ENCODE results near the gene SCEL. TPM values are rescaled to one million over a fixed set of nuclear protein-coding genes. Genes with fewer than 3 reads are reported as not detected.

SCEL gene
- total RNA-seq, 1 experiment from 2014 or later, result 1.3 TPM

- no TSS peak for BruUV-seq (replicated peaks)
Measured at GRCh38 chr13:77511552-77511951, 24.0 kb upstream of the SCEL start.

DNA sequence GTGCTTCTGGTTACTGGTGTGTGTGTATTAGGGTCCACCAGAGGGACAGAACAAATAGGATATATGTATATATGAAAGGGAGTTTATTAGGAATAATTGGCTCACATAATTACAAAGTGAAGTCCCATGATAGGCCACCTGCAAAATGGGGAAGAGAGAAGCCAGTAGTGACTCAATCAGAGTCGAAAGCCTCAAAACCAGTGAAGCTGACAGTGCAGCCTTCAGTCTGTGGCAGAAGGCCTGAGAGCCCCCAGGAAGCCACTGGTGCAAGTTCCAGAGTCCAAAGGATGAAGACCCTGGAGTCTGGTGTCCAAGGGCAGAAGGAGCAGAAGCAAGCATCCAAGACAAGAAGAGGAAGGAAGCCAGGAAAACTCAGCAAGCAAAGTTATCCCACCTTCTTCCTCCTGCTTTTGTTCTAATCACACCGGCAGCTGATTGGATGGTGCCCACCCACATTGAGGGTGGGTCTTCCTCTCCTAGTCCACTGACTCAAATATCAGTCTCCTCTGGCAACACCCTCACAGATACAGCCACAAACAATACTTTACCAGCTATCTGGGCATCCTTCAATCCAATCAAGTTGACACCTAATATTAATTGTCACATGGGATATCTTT, 21.7 kb upstream of the SCEL start:
- CTCF ChIA-PET, result no interaction called here
- BruUV-seq (replicated peaks), result no TSS peak
- Mint-ChIP-seq H3K27ac (ENCODE audit: low read depth, unreplicated experiment) (no peak overlapping the region), H3K4me3 (ENCODE audit: unreplicated experiment) (no peak overlapping the region), H3K36me3 (ENCODE audit: insufficient read depth, unreplicated experiment) (no peaks in the 10 kb centered on the region), H3K4me1 (ENCODE audit: insufficient read depth, unreplicated experiment) (peaks cover 20% of the 10 kb centered on the region), H3K9me3 (ENCODE audit: unreplicated experiment) (no peaks in the 10 kb centered on the region), H3K27me3 (ENCODE audit: insufficient read depth, unreplicated experiment) (peaks cover 9% of the 10 kb centered on the region)
- no peak for DNase-seq (ENCODE audit: unreplicated experiment)
- intact Hi-C loops (cut with micrococcal nuclease), result no loop called here
- TF ChIP-seq, protein P1, sequence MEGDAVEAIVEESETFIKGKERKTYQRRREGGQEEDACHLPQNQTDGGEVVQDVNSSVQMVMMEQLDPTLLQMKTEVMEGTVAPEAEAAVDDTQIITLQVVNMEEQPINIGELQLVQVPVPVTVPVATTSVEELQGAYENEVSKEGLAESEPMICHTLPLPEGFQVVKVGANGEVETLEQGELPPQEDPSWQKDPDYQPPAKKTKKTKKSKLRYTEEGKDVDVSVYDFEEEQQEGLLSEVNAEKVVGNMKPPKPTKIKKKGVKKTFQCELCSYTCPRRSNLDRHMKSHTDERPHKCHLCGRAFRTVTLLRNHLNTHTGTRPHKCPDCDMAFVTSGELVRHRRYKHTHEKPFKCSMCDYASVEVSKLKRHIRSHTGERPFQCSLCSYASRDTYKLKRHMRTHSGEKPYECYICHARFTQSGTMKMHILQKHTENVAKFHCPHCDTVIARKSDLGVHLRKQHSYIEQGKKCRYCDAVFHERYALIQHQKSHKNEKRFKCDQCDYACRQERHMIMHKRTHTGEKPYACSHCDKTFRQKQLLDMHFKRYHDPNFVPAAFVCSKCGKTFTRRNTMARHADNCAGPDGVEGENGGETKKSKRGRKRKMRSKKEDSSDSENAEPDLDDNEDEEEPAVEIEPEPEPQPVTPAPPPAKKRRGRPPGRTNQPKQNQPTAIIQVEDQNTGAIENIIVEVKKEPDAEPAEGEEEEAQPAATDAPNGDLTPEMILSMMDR (IDR thresholded peaks at IDR 0.05; ENCODE audit: unreplicated experiment), result no peak
- POLR2A ChIA-PET, result no interaction called here

More at GRCh38 chr13:77511552-77511951, 24.0 kb upstream of the SCEL start:
- intact Hi-C loops (cut with micrococcal nuclease), result no loop called here
- peaks cover 13% of the 10 kb centered on the region for H3K27me3 Mint-ChIP-seq (ENCODE audit: insufficient read depth, unreplicated experiment)
- no peak for DNase-seq (ENCODE audit: unreplicated experiment)
- no peak overlapping the region for H3K27ac Mint-ChIP-seq (ENCODE audit: low read depth, unreplicated experiment)
- H3K36me3 Mint-ChIP-seq (ENCODE audit: insufficient read depth, unreplicated experiment), result no peaks in the 10 kb centered on the region
- H3K9me3 Mint-ChIP-seq (ENCODE audit: unreplicated experiment), result no peaks in the 10 kb centered on the region
- TF ChIP-seq, protein P1 (IDR thresholded peaks at IDR 0.05; ENCODE audit: unreplicated experiment), result no peak
- no peak overlapping the region for H3K4me3 Mint-ChIP-seq (ENCODE audit: unreplicated experiment)
- peaks cover 32% of the 10 kb centered on the region for H3K4me1 Mint-ChIP-seq (ENCODE audit: insufficient read depth, unreplicated experiment)
- POLR2A ChIA-PET, result interaction anchor here (1.0 to 1.3 kb wide), 2 partner anchors 9 to 10 kb away, joined by 3 read pairs; no protein-coding TSS in a partner anchor
- CTCF ChIA-PET, result interaction anchor here (1.2 to 1.7 kb wide), 3 partner anchors 19 to 82 kb away, joined by 3 to 7 read pairs (median 3); no protein-coding TSS in a partner anchor

DNA sequence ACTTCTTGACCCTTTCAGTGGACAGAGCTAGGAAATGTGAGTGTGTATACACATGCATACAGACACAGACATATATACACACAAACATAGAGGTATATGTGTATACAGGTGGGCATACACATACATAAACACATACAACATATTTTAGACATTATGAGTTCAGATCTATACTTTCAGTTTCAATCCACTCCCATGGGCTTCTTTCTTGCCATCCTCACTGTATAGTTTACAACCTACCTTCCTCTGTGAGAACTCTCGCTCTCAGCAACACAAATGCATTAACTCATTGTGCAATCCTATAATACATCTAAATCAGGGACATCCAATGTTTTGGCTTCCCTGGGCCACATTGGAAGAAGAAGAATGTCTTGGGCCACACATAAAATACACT, 21.2 kb upstream of the SCEL start:
- no TSS peak for BruUV-seq (replicated peaks)
- POLR2A ChIA-PET, result no interaction called here
- CTCF ChIA-PET, result no interaction called here
- Mint-ChIP-seq H3K27ac (ENCODE audit: low read depth, unreplicated experiment) (no peak overlapping the region), H3K9me3 (ENCODE audit: unreplicated experiment) (no peaks in the 10 kb centered on the region), H3K4me1 (ENCODE audit: insufficient read depth, unreplicated experiment) (peaks cover 15% of the 10 kb centered on the region), H3K27me3 (ENCODE audit: insufficient read depth, unreplicated experiment) (peaks cover 9% of the 10 kb centered on the region), H3K4me3 (ENCODE audit: unreplicated experiment) (no peak overlapping the region), H3K36me3 (ENCODE audit: insufficient read depth, unreplicated experiment) (no peaks in the 10 kb centered on the region)
- TF ChIP-seq, protein P1 (IDR thresholded peaks at IDR 0.05; ENCODE audit: unreplicated experiment), result no peak
- DNase-seq (ENCODE audit: unreplicated experiment), result no peak
- intact Hi-C loops (cut with micrococcal nuclease), result no loop called here

GRCh38 chr13:77515785-77516184, 19.7 kb upstream of the SCEL start:
- TF ChIP-seq, protein P1 (IDR thresholded peaks at IDR 0.05; ENCODE audit: unreplicated experiment), result no peak
- Mint-ChIP-seq H3K4me1 (ENCODE audit: insufficient read depth, unreplicated experiment) (peaks cover 19% of the 10 kb centered on the region), H3K36me3 (ENCODE audit: insufficient read depth, unreplicated experiment) (no peaks in the 10 kb centered on the region), H3K4me3 (ENCODE audit: unreplicated experiment) (no peak overlapping the region), H3K27me3 (ENCODE audit: insufficient read depth, unreplicated experiment) (peaks cover under 1% of the 10 kb centered on the region), H3K9me3 (ENCODE audit: unreplicated experiment) (no peaks in the 10 kb centered on the region), H3K27ac (ENCODE audit: low read depth, unreplicated experiment) (no peak overlapping the region)
- intact Hi-C loops (cut with micrococcal nuclease), result no loop called here
- no TSS peak for BruUV-seq (replicated peaks)
- CTCF ChIA-PET, result interaction anchor here (0.9 to 1.4 kb wide), 2 partner anchors 16 to 49 kb away, joined by 3 to 4 read pairs; no protein-coding TSS in a partner anchor
- POLR2A ChIA-PET, result interaction anchor here (0.5 to 1.2 kb wide), 3 partner anchors 23 to 489 kb away, joined by 3 to 4 read pairs (median 3); no protein-coding TSS in a partner anchor
- no peak for DNase-seq (ENCODE audit: unreplicated experiment)

Data from MCF 10A (cell line).